HG02642 (cell line): ENCODE measurements around the gene ASNSD1.
"Not testable (repeated sequence)": the region's sequence is repeated elsewhere in the genome, so short reads cannot be mapped to it uniquely, and the experiment has no call there.

Source experiments
- ATAC-seq: cut with Tn5 transposase; IDR thresholded peaks from one replicate; pipeline ENCODE4 v1.9.1; 2021; ENCODE audit warnings: mild to moderate bottlenecking; ENCODE audit not compliant: unreplicated experiment, poor library complexity

The ASNSD1 gene

DNA sequence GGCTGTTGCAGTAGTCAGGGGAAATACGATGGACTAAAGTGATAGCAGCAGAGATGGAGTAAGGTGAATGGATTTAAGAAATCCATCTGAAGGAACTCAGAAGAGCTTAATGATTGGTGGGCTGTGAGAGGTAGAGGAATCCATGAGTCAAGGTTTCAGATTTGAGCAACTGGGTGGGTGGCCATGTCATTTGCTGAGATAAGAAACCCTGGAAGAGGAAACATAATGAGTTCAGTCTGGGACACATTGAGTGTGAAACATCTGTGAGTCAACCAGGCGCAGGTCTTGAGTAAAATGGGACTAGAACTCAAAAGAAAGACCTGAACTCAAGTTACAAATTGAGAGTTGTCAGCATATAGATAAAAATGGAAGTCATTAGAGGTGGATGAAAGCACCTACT is 19.7 kb upstream of the ASNSD1 start:
- no peak for ATAC-seq

- ATAC-seq: no peak
Measured at GRCh38 chr2:189646521-189646920, 14.7 kb upstream of the ASNSD1 start.

GRCh38 chr2:189648846-189649509 is 12.3 kb upstream of the ASNSD1 start:
- ATAC-seq: no peak

GRCh38 chr2:189651284-189651683 is 10.0 kb upstream of the ASNSD1 start:
- ATAC-seq: no peak

DNA sequence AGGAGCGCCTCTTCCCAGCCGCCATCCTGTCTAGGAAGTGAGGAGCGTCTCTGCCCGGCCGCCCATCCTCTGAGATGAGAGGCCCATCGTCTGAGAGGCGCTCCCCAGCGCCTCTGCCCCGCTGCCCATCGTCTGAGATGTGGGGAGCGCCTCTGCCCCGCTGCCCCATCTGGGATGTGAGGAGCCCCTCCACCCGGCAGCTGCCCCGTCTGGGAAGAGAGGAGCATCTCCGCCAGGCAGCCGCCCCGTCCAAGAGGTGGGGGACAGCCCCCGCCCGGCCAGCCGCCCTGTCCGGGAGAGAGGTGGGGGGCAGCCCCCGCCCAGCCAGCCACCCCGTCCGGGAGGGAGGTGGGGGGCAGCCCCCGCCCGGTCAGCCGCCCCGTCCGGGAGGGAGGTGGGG is 7.8 kb upstream of the ASNSD1 start:
- not testable (repeated sequence) for ATAC-seq

DNA sequence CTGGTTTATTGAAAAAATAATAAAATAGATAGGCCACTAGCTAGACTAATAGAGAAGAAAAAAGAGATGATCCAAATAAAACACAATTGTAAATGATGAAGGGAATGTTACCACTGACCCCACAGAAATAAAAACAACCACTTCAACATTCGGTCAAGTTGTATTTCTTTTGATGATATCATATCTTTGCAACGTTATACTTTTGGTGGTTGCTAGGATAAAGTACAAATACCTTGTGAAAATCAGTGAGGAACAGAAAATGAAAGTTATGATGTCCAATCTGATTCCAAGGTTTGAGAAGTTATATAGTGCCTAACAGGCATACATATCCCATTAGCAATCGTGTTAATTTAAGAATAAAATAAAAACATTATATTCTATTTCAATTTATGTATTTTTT is 6.6 kb upstream of the ASNSD1 start:
- ATAC-seq: no peak

DNA sequence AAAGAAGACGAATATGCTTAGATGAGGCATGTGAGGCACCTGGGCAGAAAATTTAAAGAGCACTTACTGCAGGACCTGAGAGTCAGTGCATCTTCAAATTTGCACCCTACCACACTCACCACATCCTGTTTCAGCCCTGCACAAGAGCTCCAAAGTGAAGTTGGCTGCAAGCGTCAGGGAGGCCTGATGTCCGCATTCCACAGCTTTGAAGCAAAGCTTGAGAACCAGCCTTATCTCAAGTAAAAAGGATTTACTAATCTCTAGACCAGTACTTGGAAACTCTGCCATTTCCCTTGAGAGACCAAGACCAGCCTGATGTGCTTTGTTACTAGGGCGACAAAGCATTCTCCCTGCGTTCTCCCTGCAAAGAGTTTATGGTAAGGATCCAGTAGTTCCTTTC is 3.4 kb upstream of the ASNSD1 start:
- ATAC-seq: no peak

GRCh38 chr2:189658306-189659212 is 2.7 kb upstream of the ASNSD1 start:
- no peak for ATAC-seq

DNA sequence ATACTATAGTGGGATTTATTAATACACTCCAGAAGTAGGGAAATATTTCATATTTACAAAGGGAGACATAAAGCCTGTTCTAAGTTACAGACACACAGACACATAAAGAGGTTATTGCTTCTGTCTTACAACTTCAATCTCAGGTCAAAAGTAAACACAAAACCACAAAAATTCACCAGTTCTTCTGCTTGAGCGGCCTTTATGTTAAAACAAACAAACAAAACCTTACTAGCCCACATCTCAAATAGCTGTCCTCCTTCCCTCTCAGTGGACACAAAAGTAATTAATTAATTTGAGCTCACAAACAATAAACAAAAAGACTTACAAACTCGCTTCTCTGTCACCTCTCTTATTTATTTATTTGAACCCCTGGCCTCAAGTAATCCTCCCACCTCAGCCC is 1.5 kb upstream of the ASNSD1 start:
- ATAC-seq: no peak

DNA sequence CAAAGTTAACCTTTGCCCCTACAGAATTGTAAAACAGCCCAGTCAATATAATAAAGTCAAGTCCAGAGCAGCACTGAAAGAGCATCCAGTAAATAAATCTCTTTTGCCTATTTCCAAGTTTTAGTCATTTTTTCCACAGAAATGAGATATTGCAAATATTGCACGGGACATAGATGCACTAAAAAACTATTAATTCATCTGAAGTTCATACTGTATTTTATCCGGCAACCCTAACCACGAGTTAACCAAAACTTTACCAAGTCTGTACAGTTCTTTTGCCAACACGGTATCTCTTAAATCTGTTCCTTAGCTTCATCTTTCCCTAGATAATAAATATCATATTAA is 484 bp upstream of the ASNSD1 start:
- no peak for ATAC-seq

GRCh38 chr2:189661957-189662321 is 680 bp downstream of the ASNSD1 start:
- ATAC-seq: no peak

GRCh38 chr2:189662669-189663226 is 1.5 kb downstream of the ASNSD1 start:
- ATAC-seq: no peak

DNA sequence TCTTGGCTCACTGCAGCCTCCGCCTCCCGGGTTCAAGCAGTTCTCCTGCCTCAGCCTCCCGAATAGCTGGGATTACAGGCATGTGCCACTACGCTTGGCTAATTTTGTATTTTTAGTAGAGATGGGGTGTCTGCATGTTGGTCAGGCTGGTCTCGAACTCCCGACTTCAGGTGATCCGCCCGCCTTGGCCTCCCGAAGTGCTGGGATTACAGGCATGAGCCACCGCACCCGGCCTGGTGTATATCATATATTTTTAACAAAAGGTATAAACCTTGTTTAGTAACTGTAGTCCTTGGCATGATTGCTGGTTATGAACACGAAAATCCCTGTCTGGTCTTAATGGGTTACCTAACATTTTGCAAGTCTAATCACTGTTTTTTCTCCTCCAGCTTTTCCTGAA is 2.1 kb downstream of the ASNSD1 start:
- not testable (repeated sequence) for ATAC-seq

DNA sequence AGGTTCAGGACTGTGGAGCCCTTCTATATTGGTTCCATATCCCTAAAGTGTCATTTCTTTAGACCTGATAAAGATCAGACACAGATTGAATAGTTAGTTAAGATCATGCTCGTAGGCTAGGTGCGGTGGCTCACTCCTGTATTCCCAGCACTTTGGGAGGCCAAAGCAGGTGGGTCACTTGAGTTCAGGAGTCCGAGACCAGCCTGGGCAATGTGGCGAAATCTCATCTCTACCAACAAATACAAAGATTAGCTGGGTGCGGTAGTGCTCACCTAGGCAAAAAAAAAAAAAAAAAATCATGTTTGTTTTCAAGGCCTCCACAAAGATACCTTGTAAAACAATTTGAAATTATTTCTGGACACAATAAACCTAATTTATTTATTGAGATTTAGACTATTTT is 8.7 kb downstream of the ASNSD1 start:
- no peak for ATAC-seq

DNA sequence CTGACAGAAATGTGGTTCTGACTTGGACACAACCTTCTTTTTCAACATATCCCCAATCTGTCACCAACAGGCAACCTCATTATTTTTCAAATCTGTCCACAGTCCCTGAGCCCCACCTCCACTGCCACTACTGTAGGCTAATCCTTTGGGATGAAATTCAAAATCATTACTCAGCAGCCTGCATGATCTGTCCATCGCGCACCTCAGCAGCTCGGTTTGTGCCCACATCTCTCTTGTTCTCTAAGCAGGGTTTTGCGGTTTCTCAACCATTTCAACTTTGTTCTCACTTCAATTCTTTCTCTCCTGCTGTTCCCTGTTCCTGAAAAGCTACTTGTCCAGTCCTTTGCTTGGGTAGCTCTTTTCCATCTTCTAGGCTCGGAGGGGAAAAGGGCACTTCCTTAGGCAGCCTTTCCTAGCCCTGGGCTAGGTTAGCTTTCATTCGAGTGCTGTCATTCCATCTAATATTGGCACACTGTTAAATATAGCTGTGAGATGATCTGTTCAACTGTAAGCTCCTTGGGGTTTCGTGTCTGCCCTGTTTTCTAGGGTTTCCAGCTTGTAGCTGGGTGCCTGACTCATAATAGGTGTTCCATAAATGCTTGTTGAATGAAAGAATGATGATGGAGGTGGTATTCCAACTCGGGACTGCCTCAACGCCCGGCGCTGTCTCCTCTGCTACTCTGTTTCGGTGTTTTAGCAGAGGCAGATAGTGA is 12.6 kb downstream of the ASNSD1 start:
- no peak for ATAC-seq

DNA sequence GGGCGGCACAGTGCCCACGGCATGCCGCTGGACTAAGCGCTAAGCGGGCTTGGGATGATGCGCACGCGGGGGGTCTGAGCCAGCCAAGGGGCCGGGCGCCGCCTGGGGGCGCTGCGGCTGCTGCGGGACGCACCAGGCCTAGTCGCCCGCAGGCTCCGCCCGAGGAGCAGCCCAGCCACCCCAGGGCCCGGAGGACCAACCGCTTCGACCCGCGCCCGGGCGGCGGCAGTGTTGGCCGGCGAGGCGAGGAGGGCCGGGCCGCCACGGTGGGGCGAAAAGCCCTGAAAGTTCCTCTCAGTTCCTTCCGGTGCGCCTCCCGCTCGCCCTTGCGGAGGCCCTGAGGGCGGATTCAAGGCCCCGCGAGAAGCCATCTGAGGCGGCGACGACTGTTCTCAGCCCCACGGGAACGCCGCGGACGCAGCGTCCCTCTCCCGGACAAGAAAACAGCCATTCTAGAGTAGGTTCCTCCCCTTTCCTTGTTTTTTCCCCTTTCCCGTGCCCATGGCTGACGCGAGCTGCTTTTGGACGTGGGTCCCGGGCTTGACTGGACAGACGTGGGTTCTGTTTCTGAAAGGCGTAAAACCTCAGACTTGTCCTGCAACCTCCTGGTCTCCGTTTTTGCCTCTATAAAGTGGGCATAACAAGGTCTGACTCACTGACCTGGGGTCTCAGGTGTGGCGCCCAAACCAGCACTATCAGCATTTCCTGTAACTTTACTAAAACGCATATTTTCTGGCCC is 13.3 kb downstream of the ASNSD1 start, which contains the start of gene ANKAR:
TSS of gene ANKAR (plus strand) at position 297 of the 739 bp plus-strand sequence. CDS start 1,821 bp downstream, outside the sequence.
- peak; percentile 97 for ATAC-seq

- no peak for ATAC-seq
Measured at GRCh38 chr2:189676471-189676870, 15.2 kb downstream of the ASNSD1 start.

GRCh38 chr2:189679226-189679625 is 18.0 kb downstream of the ASNSD1 start:
- no peak for ATAC-seq

GRCh38 chr2:189681203-189681602 is 19.9 kb downstream of the ASNSD1 start:
- no peak for ATAC-seq

DNA sequence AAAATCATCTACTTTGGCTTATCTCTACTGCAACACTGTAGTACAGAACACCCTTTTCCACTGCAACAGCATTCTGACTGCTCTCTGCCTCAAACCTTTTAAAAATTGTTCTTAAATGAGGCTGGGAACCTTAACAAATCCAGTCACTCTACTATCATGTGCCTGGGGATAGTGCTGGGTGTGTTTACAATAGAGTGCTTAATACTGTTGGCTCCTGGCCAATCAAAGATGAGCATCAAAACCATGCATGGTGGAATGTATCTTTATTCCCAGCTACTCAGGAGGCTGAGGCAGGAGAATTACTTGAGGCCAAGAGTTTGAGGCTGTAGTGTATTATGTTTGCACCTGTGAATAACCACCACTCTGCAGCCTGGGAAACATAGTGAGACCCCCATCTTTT is 20.6 kb downstream of the ASNSD1 start:
- no peak for ATAC-seq
